Esophagus mucosa (tissue), 1 donor: ENCODE measurements around the gene TUBA4B. TPM values are rescaled to one million over a fixed set of nuclear protein-coding genes. Genes with fewer than 3 reads are reported as not detected.
"Not testable (repeated sequence)": the region's sequence is repeated elsewhere in the genome, so short reads cannot be mapped to it uniquely, and the experiment has no call there.

Experiments
- ATAC-seq: fragments of 200-7000 bp; cut with Tn5 transposase; one replicate; pipeline ENCODE4 v1.9.1; 2020
- total RNA-seq: library from RNA; stranded (reverse); gene quantifications from one replicate; pipeline ENCODE4 v1.2.4, GENCODE V29; 2023
- donor health status: DM: yes; HTN: yes; CAD: no.

TUBA4B gene
- total RNA-seq, 1 donor from 2014 or later: not detected

DNA sequence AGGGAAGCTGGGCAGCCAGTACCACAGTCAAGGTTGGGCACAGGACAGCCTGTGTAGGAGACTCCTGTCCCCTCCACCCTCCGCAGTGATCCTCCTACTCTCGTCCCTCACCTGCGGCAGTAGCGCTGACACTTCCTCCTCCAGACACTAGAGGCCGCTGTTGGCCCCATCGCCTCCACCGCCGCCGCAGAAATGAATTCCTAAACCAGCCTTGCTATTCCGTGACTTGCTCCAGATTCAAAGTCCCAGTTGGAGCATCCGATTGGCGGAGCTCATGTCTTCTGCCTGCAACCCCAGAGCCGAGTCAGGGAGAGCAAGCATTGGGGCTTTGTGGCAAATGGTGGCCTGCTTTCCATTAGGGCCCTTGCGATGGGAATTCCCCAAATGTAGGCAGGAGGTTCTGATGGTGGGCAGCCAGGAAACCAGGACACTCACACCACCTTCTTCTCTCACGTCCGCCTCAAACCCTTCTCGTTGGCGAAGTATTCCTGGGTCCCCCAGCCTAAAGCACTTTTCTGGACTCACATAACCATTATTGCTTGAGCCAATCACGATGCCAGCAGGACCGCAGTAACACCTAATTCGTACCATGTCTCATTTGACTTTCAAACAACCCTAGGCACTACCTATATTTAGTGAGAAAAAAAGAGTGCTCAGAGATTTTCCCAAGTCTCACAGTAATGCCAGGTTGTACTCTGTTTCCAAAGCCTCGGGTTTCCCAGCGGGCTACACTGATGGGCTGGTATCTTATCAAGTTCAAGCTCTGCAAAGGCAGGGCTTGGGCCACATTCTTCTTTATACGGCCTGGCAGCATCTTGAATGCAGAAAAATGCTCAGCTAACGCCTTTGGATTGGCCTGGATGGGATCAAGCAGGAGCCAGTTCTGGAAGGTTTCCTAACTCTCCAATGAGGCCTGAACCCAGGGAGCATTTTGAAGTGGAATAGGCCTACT, 24.9 kb downstream of the TUBA4B start:
- peak; percentile 30 for ATAC-seq

- no peak for ATAC-seq
Measured at GRCh38 chr2:219278655-219279150, 25.7 kb downstream of the TUBA4B start.

DNA sequence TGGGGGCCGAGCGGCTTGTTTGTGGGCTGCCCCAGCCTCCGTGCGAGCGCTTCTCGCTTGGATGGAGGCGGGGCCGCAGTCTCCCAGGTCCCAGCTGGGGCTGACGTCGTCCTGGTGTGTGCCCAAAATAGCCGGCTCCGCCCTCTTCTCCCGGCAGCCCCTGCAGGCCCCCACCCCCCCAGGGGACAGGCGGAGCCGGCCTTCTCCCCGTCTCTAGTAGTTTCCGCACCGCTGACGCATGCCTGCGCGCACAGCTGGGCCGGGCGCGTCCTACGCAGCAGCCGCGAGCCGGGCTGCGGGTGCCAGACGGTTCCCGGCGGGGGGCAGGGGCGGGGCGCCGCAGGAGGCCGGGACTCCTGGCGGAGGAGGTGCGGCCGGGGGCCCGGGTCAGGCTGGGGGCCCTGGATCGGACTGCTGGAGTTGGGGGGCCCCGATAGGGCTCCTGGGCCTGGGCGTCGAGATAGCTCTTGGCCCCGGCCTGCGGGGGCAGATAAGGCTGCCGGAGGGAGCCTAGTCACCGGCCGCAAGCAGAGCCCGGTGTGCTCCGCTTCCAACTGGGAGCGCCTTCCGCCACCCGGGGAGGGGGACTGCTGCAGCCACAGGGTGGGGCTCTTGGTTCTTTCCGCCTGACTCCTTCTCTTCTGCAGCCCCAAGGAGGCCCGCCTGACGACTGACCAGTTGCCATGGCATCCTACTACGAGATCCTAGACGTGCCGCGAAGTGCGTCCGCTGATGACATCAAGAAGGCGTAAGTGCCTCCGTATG, 26.3 kb downstream of the TUBA4B start, which contains the start of gene DNAJB2:
TSS of gene DNAJB2 (plus strand) at position 216 of the 765 bp plus-strand sequence. CDS start at position 684, 468 bp downstream.
- ATAC-seq: peak; percentile 94

GRCh38 chr2:219279916-219280516, 27.0 kb downstream of the TUBA4B start:
- no peak for ATAC-seq

DNA sequence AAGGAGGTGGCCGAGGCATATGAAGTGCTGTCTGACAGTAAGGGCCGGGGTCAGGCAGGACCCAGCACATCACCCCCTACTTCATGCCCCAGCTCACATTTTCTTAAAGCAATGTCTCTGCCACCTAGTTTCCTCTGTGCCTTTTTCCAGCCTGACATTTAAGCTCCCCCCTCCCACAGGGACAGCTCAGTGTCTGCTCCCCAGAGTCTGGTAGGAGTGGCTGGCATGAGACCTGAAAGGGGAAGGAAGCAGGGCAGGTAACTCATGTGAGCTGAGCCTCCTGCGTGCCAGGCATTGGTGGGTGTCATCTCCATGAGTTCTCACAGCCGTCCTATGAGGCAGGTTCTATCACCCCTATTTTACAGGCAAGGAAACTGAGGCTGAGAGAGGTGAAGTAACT, 27.6 kb downstream of the TUBA4B start:
- ATAC-seq: no peak

GRCh38 chr2:219281588-219281987, 28.5 kb downstream of the TUBA4B start:
- no peak for ATAC-seq

GRCh38 chr2:219282375-219282774, 29.3 kb downstream of the TUBA4B start:
- no peak for ATAC-seq

- no peak for ATAC-seq
Measured at GRCh38 chr2:219282943-219283581, 30.0 kb downstream of the TUBA4B start.

DNA sequence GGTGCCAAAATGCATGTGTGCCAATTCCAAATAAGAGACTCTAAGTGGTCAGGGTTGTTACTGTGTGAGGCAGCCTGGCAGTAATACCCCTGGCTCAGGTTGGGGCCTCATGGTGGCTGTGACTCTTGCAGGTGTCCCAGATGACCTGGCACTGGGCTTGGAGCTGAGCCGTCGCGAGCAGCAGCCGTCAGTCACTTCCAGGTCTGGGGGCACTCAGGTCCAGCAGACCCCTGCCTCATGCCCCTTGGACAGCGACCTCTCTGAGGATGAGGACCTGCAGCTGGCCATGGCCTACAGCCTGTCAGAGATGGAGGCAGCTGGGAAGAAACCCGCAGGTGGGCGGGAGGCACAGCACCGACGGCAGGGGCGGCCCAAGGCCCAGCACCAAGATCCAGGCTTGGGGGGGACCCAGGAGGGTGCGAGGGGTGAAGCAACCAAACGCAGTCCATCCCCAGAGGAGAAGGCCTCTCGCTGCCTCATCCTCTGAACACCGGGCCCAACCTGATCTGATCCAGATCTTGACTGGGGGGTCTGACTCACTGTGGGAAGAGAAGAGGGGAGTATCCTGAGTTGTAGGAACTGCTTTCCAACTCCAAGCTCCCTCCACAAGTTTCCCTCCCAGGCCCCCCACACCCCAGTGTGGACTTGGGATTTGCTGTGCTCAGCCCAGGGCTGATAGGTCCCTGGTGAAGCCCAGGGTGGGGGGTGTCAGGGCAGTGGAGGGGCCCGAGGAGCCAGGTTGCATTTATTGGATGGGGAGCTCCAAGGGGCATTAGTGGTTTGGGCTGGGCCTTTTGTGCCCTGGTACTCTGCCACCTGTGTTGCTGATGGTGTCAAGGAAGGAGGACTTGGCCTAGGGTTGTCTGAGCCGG, 31.7 kb downstream of the TUBA4B start:
- ATAC-seq: no peak

DNA sequence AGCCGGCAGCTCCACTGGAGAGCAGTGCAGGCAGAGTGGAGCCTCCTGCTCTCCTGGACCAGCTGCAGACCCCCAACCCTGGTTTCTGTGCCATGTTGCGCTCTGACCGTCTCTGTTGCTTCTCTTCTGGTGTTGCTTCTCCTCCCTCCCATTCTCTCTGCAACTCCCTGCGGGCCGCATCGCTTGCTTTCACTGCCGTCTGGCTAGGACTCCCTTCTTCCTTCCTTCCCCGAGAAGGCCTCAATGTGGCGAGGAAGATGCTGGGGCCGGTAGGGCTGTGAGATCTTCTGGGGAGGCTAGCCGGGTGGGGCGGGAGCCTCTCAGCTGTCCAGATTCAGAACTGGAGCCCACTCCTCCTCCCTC, 32.3 kb downstream of the TUBA4B start:
- ATAC-seq: no peak

GRCh38 chr2:219285894-219286425, 32.9 kb downstream of the TUBA4B start:
- peak; percentile 72 for ATAC-seq

DNA sequence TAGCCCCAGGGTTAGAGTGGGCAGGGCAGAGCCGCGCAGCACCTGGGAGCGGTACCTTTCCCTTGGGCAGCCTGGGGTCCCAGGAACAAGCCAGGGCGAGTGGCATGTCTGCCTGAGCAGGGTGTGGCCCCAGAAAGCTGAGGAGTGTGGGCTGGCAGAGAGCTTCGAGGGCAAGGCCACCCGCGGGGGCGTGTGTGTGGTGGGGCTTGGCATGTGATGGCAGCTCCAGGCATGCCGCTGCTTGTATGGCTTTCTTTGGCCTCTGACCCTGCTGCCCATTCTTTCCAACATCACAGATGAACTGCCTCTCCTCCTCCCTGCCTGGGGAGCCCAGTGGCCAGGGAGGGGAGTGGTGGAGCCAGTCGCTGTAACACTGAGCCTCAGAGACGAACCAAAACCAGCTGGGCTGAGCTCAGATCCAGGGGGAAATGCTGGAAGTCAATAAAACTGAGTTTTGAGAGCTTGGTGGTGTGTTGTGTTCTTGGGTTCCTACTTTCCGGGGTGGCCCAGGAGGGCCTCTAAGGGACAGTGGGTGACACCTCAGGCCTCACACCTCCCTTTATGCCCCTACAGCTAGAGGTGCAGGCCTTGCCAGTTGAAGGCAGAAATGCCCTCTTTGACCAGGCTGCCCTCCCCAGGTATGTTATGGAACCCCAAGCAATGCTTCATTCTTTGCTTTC, 33.5 kb downstream of the TUBA4B start:
- peak; percentile 68 for ATAC-seq

GRCh38 chr2:219287116-219287440, 34.0 kb downstream of the TUBA4B start:
- ATAC-seq: not testable (repeated sequence)

DNA sequence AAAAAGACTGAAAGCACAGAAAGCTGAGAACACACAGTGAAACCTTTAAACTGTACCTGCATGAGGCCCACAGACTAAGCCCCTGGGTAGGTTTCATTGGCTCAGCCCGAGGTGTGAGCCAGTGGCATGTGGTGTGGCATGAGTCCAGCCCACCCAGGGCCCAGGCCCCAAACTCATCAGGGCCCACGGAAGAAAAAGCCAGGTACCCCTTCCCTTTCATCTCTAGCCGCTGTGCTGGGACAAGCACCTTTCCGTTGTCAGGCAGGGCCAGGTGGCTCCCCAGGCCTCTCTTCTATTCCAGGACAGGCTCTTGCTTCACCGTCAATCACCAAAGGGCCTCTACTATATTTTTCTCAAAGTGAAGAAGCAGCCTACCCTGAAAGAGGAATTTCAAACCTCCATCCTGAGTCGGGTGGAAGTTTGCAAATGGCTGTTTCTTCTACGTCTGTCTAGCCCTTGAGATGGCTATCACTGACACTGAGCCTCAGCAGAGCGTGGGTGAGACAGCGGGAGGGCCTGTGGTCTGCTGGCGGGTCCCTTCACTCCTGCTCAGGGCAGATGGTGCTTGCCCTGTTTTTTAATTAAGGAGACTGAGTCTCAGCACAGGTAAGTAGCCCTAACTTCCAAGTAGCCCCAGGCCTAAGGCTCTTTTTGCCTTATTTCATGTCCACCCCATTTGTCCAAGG, 34.7 kb downstream of the TUBA4B start:
- no peak for ATAC-seq

- ATAC-seq: no peak
Measured at GRCh38 chr2:219289195-219289536, 36.1 kb downstream of the TUBA4B start.

- peak; percentile 21 for ATAC-seq
Measured at GRCh38 chr2:219289537-219290361, 36.7 kb downstream of the TUBA4B start.

- ATAC-seq: no peak
Measured at GRCh38 chr2:219290381-219291171, 37.5 kb downstream of the TUBA4B start.

GRCh38 chr2:219291394-219291793, 38.4 kb downstream of the TUBA4B start:
- no peak for ATAC-seq
